T-cell (primary cell): ENCODE measurements around the gene OGFRL1. TPM values are rescaled to one million over a fixed set of nuclear protein-coding genes. Genes with fewer than 3 reads are reported as not detected.

ENCODE experiments used
- ATAC-seq, 4 experiments: fragments of 200-7000 bp in 3 of 4; fragments of 150-1000 bp in 1 of 4; cut with Tn5 transposase; replicated peaks in 1 of 4; 1 replicate in 3 of 4; 2 replicates in 1 of 4; pipeline ENCODE4 v1.10.0; 2021; ENCODE audit warnings: moderate library complexity in 3 of 4, mild to moderate bottlenecking in 2 of 4, moderate number of reproducible peaks in 1 of 4
- CTCF ChIA-PET, 2 donors: fragments of 300-600 bp; sonication (Branson Sonifier 250); formaldehyde crosslinking; loops; one replicate each; lab custom pipeline; 2022; ENCODE audit warnings: antibody characterized with exemption in 2 of 2; lab: Charles Lee
- POLR2A ChIA-PET, 2 donors: fragments of 300-600 bp; sonication (Branson Sonifier 250); formaldehyde crosslinking; loops; one replicate each; lab custom pipeline; 2022; ENCODE audit warnings: antibody characterized with exemption in 2 of 2; lab: Charles Lee
- DNase-seq, 35 experiments: peaks; one replicate each; pipeline versions ENCODE4 v3.0.0 to v3.0.0-alpha.2; 2013 to 2023
- H3K27ac ChIP-seq: one replicate; pipeline ENCODE4 v1.5.1; 2013; ENCODE audit warnings: low read length
- H3K27me3 ChIP-seq, 2 experiments: replicated peaks in 1 of 2; 1 replicate in 1 of 2; 2 replicates in 1 of 2; pipeline versions ENCODE4 v1.6.1 to v1.7.0; 2013; ENCODE audit warnings: low read length in 1 of 2, mixed read lengths in 1 of 2; ENCODE audit not compliant: control insufficient read depth in 2 of 2, insufficient read depth in 2 of 2; ENCODE audit errors: extremely low read depth in 1 of 2
- H3K36me3 ChIP-seq, 2 donors: 1 replicate in 1 of 2; 2 replicates in 1 of 2; pipeline versions ENCODE4 v1.6.1 to v1.7.0; 2013; ENCODE audit warnings: low read length in 1 of 2; ENCODE audit not compliant: control insufficient read depth in 2 of 2, insufficient read depth in 1 of 2; ENCODE audit errors: extremely low read depth in 1 of 2
- H3K4me1 ChIP-seq, 2 experiments: 1 replicate in 1 of 2; 2 replicates in 1 of 2; pipeline versions ENCODE4 v1.6.1 to v1.7.0; 2013; ENCODE audit warnings: low read length in 2 of 2, mixed read lengths in 1 of 2; ENCODE audit not compliant: insufficient read depth in 2 of 2, control insufficient read depth in 1 of 2; ENCODE audit errors: extremely low read depth in 1 of 2
- H3K4me3 ChIP-seq, 2 donors: 1 replicate in 1 of 2; 2 replicates in 1 of 2; pipeline versions ENCODE4 v1.5.1 to v1.7.0; 2013; ENCODE audit warnings: mild to moderate bottlenecking in 2 of 2, low read length in 1 of 2, moderate library complexity in 1 of 2; ENCODE audit not compliant: control insufficient read depth in 1 of 2; ENCODE audit errors: extremely low read depth in 1 of 2
- H3K9me3 ChIP-seq: 2 replicates; pipeline ENCODE4 v1.7.0; 2013
- H3K27ac Mint-ChIP-seq, 2 donors: one replicate each; pipeline ENCODE4 v1.8.0; 2020 to 2021; ENCODE audit warnings: mild to moderate bottlenecking in 2 of 2, mixed read lengths in 2 of 2
- H3K27me3 Mint-ChIP-seq, 2 donors: one replicate each; pipeline ENCODE4 v1.8.0; 2021 to 2022; ENCODE audit warnings: mixed read lengths in 2 of 2
- H3K36me3 Mint-ChIP-seq: one replicate; pipeline ENCODE4 v1.8.0; 2021; ENCODE audit warnings: mixed read lengths
- H3K4me1 Mint-ChIP-seq, 3 donors: one replicate each; pipeline ENCODE4 v1.8.0; 2020 to 2022; ENCODE audit warnings: mixed read lengths in 3 of 3, mild to moderate bottlenecking in 1 of 3
- H3K4me3 Mint-ChIP-seq, 3 donors: one replicate each; pipeline ENCODE4 v1.8.0; 2020 to 2022; ENCODE audit warnings: mild to moderate bottlenecking in 3 of 3, mixed read lengths in 3 of 3, moderate library complexity in 3 of 3
- H3K9me3 Mint-ChIP-seq, 3 donors: one replicate each; pipeline ENCODE4 v1.8.0; 2020 to 2022; ENCODE audit warnings: mixed read lengths in 3 of 3
- WGBS: methylation state at CpG from one replicate; pipeline ENCODE4 v1.1.5; 2013; ENCODE audit warnings: missing lambda C conversion rate; ENCODE audit not compliant: insufficient coverage; 5-methylcytosine and 5-hydroxymethylcytosine counted together
- total RNA-seq, 35 experiments: library from RNA in 6 of 35; stranded (reverse) in 6 of 35; fragments of 120-200 nt in 1 of 35; gene quantifications; one replicate each; pipeline versions ENCODE4 v1.2.1 to v1.2.4 and lab custom pipeline; 2013 to 2026

OGFRL1 gene
- total RNA-seq, 5 donors from 2014 or later (not counting 1 experiment from before 2014, with no cell fraction given) = 7.3 to 10.0 (median 8.2) TPM

- Mint-ChIP-seq H3K4me3 (no peak overlapping the region), H3K36me3 (no peaks in the 10 kb centered on the region), H3K9me3 (peaks cover 0 to 3% (median 0%) of the 10 kb centered on the region in 3 donors), H3K27me3 (peaks cover 0 to 5% of the 10 kb centered on the region in 2 donors), H3K4me1 (no peaks in the 10 kb centered on the region), H3K27ac (no peak overlapping the region)
- Histone ChIP-seq H3K27ac (no peak overlapping the region), H3K36me3 (no peaks in the 10 kb centered on the region), H3K4me3 (no peak overlapping the region), H3K27me3 (no peaks in the 10 kb centered on the region), H3K4me1 (no peaks in the 10 kb centered on the region), H3K9me3 (no peaks in the 10 kb centered on the region)
- DNase-seq (no peak), ATAC-seq (no peak)
- ChIA-PET CTCF (no interaction called here), POLR2A (no interaction called here)
- no CpG with 5 or more reads among the region's 4 CpGs for WGBS
Measured at GRCh38 chr6:71279740-71280139, 8.9 kb upstream of the OGFRL1 start.

GRCh38 chr6:71280701-71281100 lies 7.9 kb upstream of the OGFRL1 start:
- Histone ChIP-seq H3K4me1 (no peaks in the 10 kb centered on the region), H3K27ac (no peak overlapping the region), H3K4me3 (no peak overlapping the region), H3K27me3 (no peaks in the 10 kb centered on the region), H3K9me3 (no peaks in the 10 kb centered on the region), H3K36me3 (no peaks in the 10 kb centered on the region)
- H3K4me1 Mint-ChIP-seq = no peaks in the 10 kb centered on the region
- H3K27ac Mint-ChIP-seq = no peak overlapping the region
- no peak overlapping the region for H3K4me3 Mint-ChIP-seq
- H3K36me3 Mint-ChIP-seq = no peaks in the 10 kb centered on the region
- ChIA-PET CTCF (no interaction called here), POLR2A (no interaction called here)
- no CpG with 5 or more reads among the region's 2 CpGs for WGBS
- no peak for DNase-seq
- ATAC-seq = no peak
- no peaks in the 10 kb centered on the region for H3K9me3 Mint-ChIP-seq
- H3K27me3 Mint-ChIP-seq = peaks cover 0 to 5% of the 10 kb centered on the region in 2 donors

GRCh38 chr6:71284785-71285184 lies 3.8 kb upstream of the OGFRL1 start:
- Histone ChIP-seq H3K9me3 (no peaks in the 10 kb centered on the region), H3K27me3 (no peaks in the 10 kb centered on the region), H3K4me3 (no peak overlapping the region), H3K27ac (no peak overlapping the region), H3K36me3 (no peaks in the 10 kb centered on the region), H3K4me1 (peaks cover 2 to 19% of the 10 kb centered on the region in 2 experiments)
- no peak for DNase-seq
- no peak for ATAC-seq
- POLR2A ChIA-PET = no interaction called here
- no peaks in the 10 kb centered on the region for H3K27me3 Mint-ChIP-seq
- no peaks in the 10 kb centered on the region for H3K36me3 Mint-ChIP-seq
- no peak overlapping the region for H3K4me3 Mint-ChIP-seq
- peaks cover 15 to 21% (median 19%) of the 10 kb centered on the region in 3 donors for H3K4me1 Mint-ChIP-seq
- H3K9me3 Mint-ChIP-seq = no peaks in the 10 kb centered on the region
- no peak overlapping the region for H3K27ac Mint-ChIP-seq
- CTCF ChIA-PET = no interaction called here

- Mint-ChIP-seq H3K36me3 (no peaks in the 10 kb centered on the region), H3K9me3 (no peaks in the 10 kb centered on the region), H3K4me1 (peaks cover 36 to 44% (median 41%) of the 10 kb centered on the region in 3 donors), H3K27me3 (no peaks in the 10 kb centered on the region), H3K27ac (peak overlapping the region; percentile 90 to 93), H3K4me3 (peak overlapping the region; percentile 75 to 79 (median 77))
- ATAC-seq (no peak), DNase-seq (peak in 1 of 35 experiments; percentile 5)
- H3K27me3 ChIP-seq = no peaks in the 10 kb centered on the region
- H3K27ac ChIP-seq = no peak overlapping the region
- H3K9me3 ChIP-seq = no peaks in the 10 kb centered on the region
- 40% methylated on average over 1 of the region's 7 CpGs for WGBS
- POLR2A ChIA-PET = interaction anchor here in 1 of 2 donors (0.5 kb wide), 1 partner anchor 869 kb away, joined by 3 read pairs; no protein-coding TSS in a partner anchor
- peaks cover 2 to 23% of the 10 kb centered on the region in 2 experiments for H3K4me1 ChIP-seq
- CTCF ChIA-PET = no interaction called here
- H3K4me3 ChIP-seq = no peak overlapping the region
- H3K36me3 ChIP-seq = no peaks in the 10 kb centered on the region
Measured at GRCh38 chr6:71287038-71287437, 1.6 kb upstream of the OGFRL1 start.

GRCh38 chr6:71287926-71288227 lies 734 bp upstream of the OGFRL1 start:
- 0% methylated on average over 3 of the region's 5 CpGs for WGBS
- Mint-ChIP-seq H3K4me3 (peak overlapping the region; percentile 75 to 79 (median 77)), H3K9me3 (no peaks in the 10 kb centered on the region), H3K27ac (peak overlapping the region; percentile 90 to 93), H3K36me3 (no peaks in the 10 kb centered on the region), H3K4me1 (peaks cover 39 to 46% (median 44%) of the 10 kb centered on the region in 3 donors), H3K27me3 (no peaks in the 10 kb centered on the region)
- no peaks in the 10 kb centered on the region for H3K36me3 ChIP-seq
- H3K4me3 ChIP-seq = peak overlapping the region; percentile 75 to 79
- H3K27ac ChIP-seq = peak overlapping the region; percentile 75
- ChIA-PET POLR2A (no interaction called here), CTCF (interaction anchor here (0.6 to 1.0 kb wide), 5 partner anchors 22 to 97 kb away, joined by 3 to 7 read pairs (median 3); no protein-coding TSS in a partner anchor)
- DNase-seq = no peak
- H3K4me1 ChIP-seq = peaks cover 2 to 23% of the 10 kb centered on the region in 2 experiments
- no peaks in the 10 kb centered on the region for H3K9me3 ChIP-seq
- ATAC-seq = no peak
- no peaks in the 10 kb centered on the region for H3K27me3 ChIP-seq

- H3K36me3 Mint-ChIP-seq = peaks cover 11% of the 10 kb centered on the region
- peak overlapping the region; percentile 46 to 58 for H3K4me3 ChIP-seq
- H3K27ac ChIP-seq = no peak overlapping the region
- peak overlapping the region; percentile 75 to 82 (median 77) for H3K4me3 Mint-ChIP-seq
- H3K27me3 Mint-ChIP-seq = no peaks in the 10 kb centered on the region
- H3K9me3 Mint-ChIP-seq = no peaks in the 10 kb centered on the region
- ATAC-seq = peak; percentile 19 to 36 (median 25)
- peaks cover 0 to 3% of the 10 kb centered on the region in 2 donors for H3K36me3 ChIP-seq
- H3K27me3 ChIP-seq = no peaks in the 10 kb centered on the region
- peaks cover 39 to 46% (median 44%) of the 10 kb centered on the region in 3 donors for H3K4me1 Mint-ChIP-seq
- H3K9me3 ChIP-seq = no peaks in the 10 kb centered on the region
- peak in 20 of 35 experiments; percentile 3 to 37 (median 14) for DNase-seq
- 4% methylated on average over 49 of the region's 57 CpGs for WGBS
- H3K27ac Mint-ChIP-seq = no peak overlapping the region
- ChIA-PET CTCF (interaction anchor here in 1 of 2 donors (0.6 kb wide), 1 partner anchor 12 kb away, joined by 3 read pairs; no protein-coding TSS in a partner anchor), POLR2A (no interaction called here)
- H3K4me1 ChIP-seq = peaks cover 2 to 23% of the 10 kb centered on the region in 2 experiments
Measured at GRCh38 chr6:71289039-71289801, 609 bp downstream of the OGFRL1 start.
